ENCODE measurements around the gene MAP2. TPM values are rescaled to one million over a fixed set of nuclear protein-coding genes. Genes with fewer than 3 reads are reported as not detected.

The MAP2 gene
- total RNA-seq, 2 donors from 2014 or later: 1.8 TPM

- no peak for DNase-seq
- H3K27ac Mint-ChIP-seq: no peak overlapping the region
- no peak for TF ChIP-seq CTCF (conservative IDR thresholded peaks at IDR 0.05)
Observed at GRCh38 chr2:209456489-209456888, 32.6 kb downstream of the MAP2 start.

GRCh38 chr2:209458008-209458979 lies 34.4 kb downstream of the MAP2 start:
- no peaks in the 10 kb centered on the region for H3K27me3 ChIP-seq (ENCODE audit: control insufficient read depth, insufficient read depth, low read length, poor library complexity, severe bottlenecking)
- Mint-ChIP-seq H3K9me3 (no peaks in the 10 kb centered on the region), H3K27ac (no peak overlapping the region), H3K27me3 (ENCODE audit: insufficient read depth) (peaks cover 2% of the 10 kb centered on the region), H3K4me3 (no peak overlapping the region), H3K4me1 (no peaks in the 10 kb centered on the region), H3K36me3 (ENCODE audit: low read depth) (no peaks in the 10 kb centered on the region)
- H3K27ac ChIP-seq (ENCODE audit: low read depth, low read length): no peak overlapping the region
- no peaks in the 10 kb centered on the region for H3K4me1 ChIP-seq (ENCODE audit: control insufficient read depth, insufficient read depth, low read length)
- no peak for TF ChIP-seq CTCF (conservative IDR thresholded peaks at IDR 0.05)
- H3K36me3 ChIP-seq (ENCODE audit: control insufficient read depth, insufficient read depth, low read length): no peaks in the 10 kb centered on the region
- WGBS, 2 experiments (ENCODE audit: insufficient coverage in 1 of 2, insufficient read length in 1 of 2): 68 to 89% methylated on average over 1 to 3 of the region's 3 CpGs
- no peak overlapping the region for H3K9ac ChIP-seq (ENCODE audit: extremely low read depth, low read length, poor library complexity, severe bottlenecking)
- no peaks in the 10 kb centered on the region for H3K9me3 ChIP-seq (ENCODE audit: control insufficient read depth, low read length)
- DNase-seq: no peak
- H3K4me3 ChIP-seq (ENCODE audit: low read length): no peak overlapping the region

More at GRCh38 chr2:209456489-209456888, 32.6 kb downstream of the MAP2 start:
- no peaks in the 10 kb centered on the region for H3K36me3 Mint-ChIP-seq (ENCODE audit: low read depth)
- Histone ChIP-seq H3K36me3 (ENCODE audit: control insufficient read depth, insufficient read depth, low read length) (no peaks in the 10 kb centered on the region), H3K9me3 (ENCODE audit: control insufficient read depth, low read length) (no peaks in the 10 kb centered on the region), H3K27me3 (ENCODE audit: control insufficient read depth, insufficient read depth, low read length, poor library complexity, severe bottlenecking) (no peaks in the 10 kb centered on the region), H3K9ac (ENCODE audit: extremely low read depth, low read length, poor library complexity, severe bottlenecking) (no peak overlapping the region), H3K27ac (ENCODE audit: low read depth, low read length) (no peak overlapping the region), H3K4me3 (ENCODE audit: low read length) (no peak overlapping the region), H3K4me1 (ENCODE audit: control insufficient read depth, insufficient read depth, low read length) (peaks cover 2% of the 10 kb centered on the region)
- no peak overlapping the region for H3K4me3 Mint-ChIP-seq
- peaks cover 4% of the 10 kb centered on the region for H3K4me1 Mint-ChIP-seq
- H3K9me3 Mint-ChIP-seq: no peaks in the 10 kb centered on the region
- peaks cover 2% of the 10 kb centered on the region for H3K27me3 Mint-ChIP-seq (ENCODE audit: insufficient read depth)

- H3K4me1 Mint-ChIP-seq: no peaks in the 10 kb centered on the region
- H3K4me3 Mint-ChIP-seq: no peak overlapping the region
- H3K36me3 Mint-ChIP-seq (ENCODE audit: low read depth): no peaks in the 10 kb centered on the region
- H3K9me3 Mint-ChIP-seq: no peaks in the 10 kb centered on the region
- H3K4me3 ChIP-seq (ENCODE audit: low read length): no peak overlapping the region
- no peak for DNase-seq
- H3K9me3 ChIP-seq (ENCODE audit: control insufficient read depth, low read length): no peaks in the 10 kb centered on the region
- H3K4me1 ChIP-seq (ENCODE audit: control insufficient read depth, insufficient read depth, low read length): no peaks in the 10 kb centered on the region
- H3K36me3 ChIP-seq (ENCODE audit: control insufficient read depth, insufficient read depth, low read length): no peaks in the 10 kb centered on the region
- peaks cover 2% of the 10 kb centered on the region for H3K27me3 Mint-ChIP-seq (ENCODE audit: insufficient read depth)
- H3K27ac ChIP-seq (ENCODE audit: low read depth, low read length): no peak overlapping the region
- TF ChIP-seq CTCF (conservative IDR thresholded peaks at IDR 0.05): no peak
- H3K9ac ChIP-seq (ENCODE audit: extremely low read depth, low read length, poor library complexity, severe bottlenecking): no peak overlapping the region
- 90 to 97% methylated on average over 2 of the region's 2 CpGs for WGBS, 2 experiments (ENCODE audit: insufficient coverage in 1 of 2, insufficient read length in 1 of 2)
- H3K27ac Mint-ChIP-seq: no peak overlapping the region
- H3K27me3 ChIP-seq (ENCODE audit: control insufficient read depth, insufficient read depth, low read length, poor library complexity, severe bottlenecking): no peaks in the 10 kb centered on the region
Observed at GRCh38 chr2:209459359-209459758, 35.5 kb downstream of the MAP2 start.
